ENCODE results near the gene RHOT1.

The RHOT1 gene

DNA sequence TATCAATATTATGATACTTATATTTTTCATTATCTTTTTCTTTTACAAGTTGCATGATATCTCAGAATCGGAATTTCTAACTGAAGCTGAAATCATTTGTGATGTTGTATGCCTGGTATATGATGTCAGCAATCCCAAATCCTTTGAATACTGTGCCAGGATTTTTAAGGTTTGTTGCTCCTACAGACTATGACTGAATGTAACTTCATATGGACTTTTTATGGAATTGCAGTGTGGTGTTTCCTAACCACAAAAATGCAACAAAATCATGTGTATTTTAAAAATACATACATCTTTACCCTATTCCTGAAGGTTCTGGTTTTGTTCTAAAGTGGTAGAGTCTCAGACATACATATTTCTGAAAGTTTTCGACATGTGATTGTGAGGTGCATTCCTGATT lies 64.6 kb downstream of the RHOT1 start:
- Histone ChIP-seq H3K9ac (ENCODE audit: low read length) (no peak overlapping the region), H3K36me3 (ENCODE audit: control insufficient read depth, low read depth, low read length) (peaks cover 28% of the 10 kb centered on the region), H3K27me3 (ENCODE audit: control insufficient read depth, insufficient read depth, low read length) (no peaks in the 10 kb centered on the region), H3K4me3 (ENCODE audit: low read length) (no peak overlapping the region), H3K4me1 (ENCODE audit: control insufficient read depth, low read depth, low read length) (no peaks in the 10 kb centered on the region), H3K9me3 (ENCODE audit: control insufficient read depth, low read depth, low read length) (no peaks in the 10 kb centered on the region), H3K27ac (ENCODE audit: low read length) (no peak overlapping the region)

GRCh38 chr17:32208436-32208835 lies 66.1 kb downstream of the RHOT1 start:
- H3K36me3 ChIP-seq (ENCODE audit: control insufficient read depth, low read depth, low read length): peaks cover 28% of the 10 kb centered on the region
- H3K27me3 ChIP-seq (ENCODE audit: control insufficient read depth, insufficient read depth, low read length): no peaks in the 10 kb centered on the region
- no peak overlapping the region for H3K9ac ChIP-seq (ENCODE audit: low read length)
- H3K4me1 ChIP-seq (ENCODE audit: control insufficient read depth, low read depth, low read length): no peaks in the 10 kb centered on the region
- H3K9me3 ChIP-seq (ENCODE audit: control insufficient read depth, low read depth, low read length): no peaks in the 10 kb centered on the region
- no peak overlapping the region for H3K27ac ChIP-seq (ENCODE audit: low read length)
- no peak overlapping the region for H3K4me3 ChIP-seq (ENCODE audit: low read length)

DNA sequence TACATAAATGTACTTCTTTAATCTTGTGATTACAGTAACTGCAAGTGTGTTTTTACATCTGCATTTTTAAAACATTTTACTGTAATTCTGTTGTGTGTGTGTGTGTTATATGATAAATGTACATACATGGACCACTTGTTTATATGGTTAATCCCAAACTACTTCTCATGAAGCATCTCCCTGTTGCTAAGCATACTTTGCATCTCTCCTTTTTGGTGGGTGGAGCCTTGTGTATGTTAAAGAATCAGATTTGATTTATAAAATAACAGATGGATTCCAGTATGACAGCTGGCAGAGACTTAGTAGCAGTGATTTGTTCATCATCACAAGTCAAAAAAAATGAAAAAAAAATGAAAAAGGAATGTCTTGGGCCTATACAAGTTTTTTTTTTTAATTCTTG lies 67.3 kb downstream of the RHOT1 start:
- H3K27me3 ChIP-seq (ENCODE audit: control insufficient read depth, insufficient read depth, low read length): no peaks in the 10 kb centered on the region
- peaks cover 24% of the 10 kb centered on the region for H3K36me3 ChIP-seq (ENCODE audit: control insufficient read depth, low read depth, low read length)
- H3K4me1 ChIP-seq (ENCODE audit: control insufficient read depth, low read depth, low read length): no peaks in the 10 kb centered on the region

DNA sequence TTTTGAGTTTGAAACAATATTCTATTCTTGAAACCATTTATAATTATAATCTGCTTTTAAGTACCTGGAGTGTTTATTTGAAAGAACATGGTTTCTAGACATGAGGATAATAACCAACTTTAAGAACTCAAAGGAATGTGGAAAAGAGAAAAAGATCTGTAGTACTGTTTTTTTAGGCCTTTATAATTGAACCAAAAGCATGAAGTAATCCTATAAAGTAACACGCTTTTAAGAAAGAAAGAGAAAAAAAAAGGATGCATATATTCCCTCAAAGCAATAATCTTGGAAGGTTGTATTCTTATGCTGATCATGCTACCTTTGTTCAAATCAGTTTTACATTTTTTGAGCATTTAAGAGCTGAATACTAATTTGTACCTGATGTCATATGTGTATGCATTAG lies 69.4 kb downstream of the RHOT1 start:
- H3K36me3 ChIP-seq (ENCODE audit: control insufficient read depth, low read depth, low read length): peaks cover 24% of the 10 kb centered on the region
- no peak overlapping the region for H3K27ac ChIP-seq (ENCODE audit: low read length)
- H3K27me3 ChIP-seq (ENCODE audit: control insufficient read depth, insufficient read depth, low read length): no peaks in the 10 kb centered on the region
- no peaks in the 10 kb centered on the region for H3K9me3 ChIP-seq (ENCODE audit: control insufficient read depth, low read depth, low read length)
- H3K4me1 ChIP-seq (ENCODE audit: control insufficient read depth, low read depth, low read length): no peaks in the 10 kb centered on the region
- no peak overlapping the region for H3K4me3 ChIP-seq (ENCODE audit: low read length)
- no peak overlapping the region for H3K9ac ChIP-seq (ENCODE audit: low read length)

More for the DNA sequence above, 67.3 kb downstream of the RHOT1 start:
- H3K4me3 ChIP-seq (ENCODE audit: low read length): no peak overlapping the region
- H3K9ac ChIP-seq (ENCODE audit: low read length): no peak overlapping the region
- no peak overlapping the region for H3K27ac ChIP-seq (ENCODE audit: low read length)
- H3K9me3 ChIP-seq (ENCODE audit: control insufficient read depth, low read depth, low read length): no peaks in the 10 kb centered on the region

DNA sequence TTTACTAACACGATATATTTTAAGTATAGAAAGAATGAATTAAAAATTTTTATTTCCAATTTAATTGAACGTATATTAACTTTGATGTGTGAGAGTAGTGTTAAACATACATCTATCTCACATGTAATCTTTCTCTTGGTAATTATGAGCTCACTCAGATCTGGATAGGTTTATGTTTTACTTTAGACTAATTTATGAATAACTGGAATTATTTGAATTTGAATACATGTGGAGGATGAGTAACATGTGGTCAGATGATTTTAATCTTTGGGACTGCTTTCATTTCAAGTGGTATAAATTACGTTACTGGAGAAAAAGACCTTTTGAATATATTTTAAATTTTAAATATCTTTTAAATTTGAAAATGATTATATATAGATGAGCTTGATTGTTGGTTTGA lies 73.4 kb downstream of the RHOT1 start:
- Histone ChIP-seq H3K36me3 (ENCODE audit: control insufficient read depth, low read depth, low read length) (no peaks in the 10 kb centered on the region), H3K4me3 (ENCODE audit: low read length) (no peak overlapping the region), H3K27ac (ENCODE audit: low read length) (no peak overlapping the region), H3K9ac (ENCODE audit: low read length) (no peak overlapping the region), H3K27me3 (ENCODE audit: control insufficient read depth, insufficient read depth, low read length) (no peaks in the 10 kb centered on the region), H3K9me3 (ENCODE audit: control insufficient read depth, low read depth, low read length) (no peaks in the 10 kb centered on the region), H3K4me1 (ENCODE audit: control insufficient read depth, low read depth, low read length) (no peaks in the 10 kb centered on the region)

DNA sequence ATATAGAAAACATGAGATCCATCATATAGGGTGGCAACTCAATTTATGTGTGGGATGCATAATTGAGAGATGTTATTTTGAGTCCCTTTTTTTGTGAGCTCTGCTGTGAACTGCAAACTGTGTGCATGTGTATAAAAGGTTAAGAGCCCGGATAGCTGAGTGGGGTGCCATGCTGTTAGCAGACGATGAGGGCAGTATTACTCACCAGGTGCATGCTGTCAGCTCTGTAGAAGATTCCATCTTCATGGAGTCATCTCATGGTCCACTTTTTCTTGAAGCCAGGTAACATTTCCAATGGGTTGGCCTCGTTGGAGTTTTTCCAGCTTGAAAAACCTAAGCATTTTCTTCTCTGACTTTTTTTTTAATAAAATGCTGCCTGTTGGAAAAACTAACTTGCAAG lies 80.3 kb downstream of the RHOT1 start:
- Histone ChIP-seq H3K9me3 (ENCODE audit: control insufficient read depth, low read depth, low read length) (no peaks in the 10 kb centered on the region), H3K9ac (ENCODE audit: low read length) (no peak overlapping the region), H3K4me3 (ENCODE audit: low read length) (no peak overlapping the region), H3K27ac (ENCODE audit: low read length) (no peak overlapping the region), H3K4me1 (ENCODE audit: control insufficient read depth, low read depth, low read length) (peaks cover 8% of the 10 kb centered on the region), H3K36me3 (ENCODE audit: control insufficient read depth, low read depth, low read length) (no peaks in the 10 kb centered on the region), H3K27me3 (ENCODE audit: control insufficient read depth, insufficient read depth, low read length) (no peaks in the 10 kb centered on the region)

DNA sequence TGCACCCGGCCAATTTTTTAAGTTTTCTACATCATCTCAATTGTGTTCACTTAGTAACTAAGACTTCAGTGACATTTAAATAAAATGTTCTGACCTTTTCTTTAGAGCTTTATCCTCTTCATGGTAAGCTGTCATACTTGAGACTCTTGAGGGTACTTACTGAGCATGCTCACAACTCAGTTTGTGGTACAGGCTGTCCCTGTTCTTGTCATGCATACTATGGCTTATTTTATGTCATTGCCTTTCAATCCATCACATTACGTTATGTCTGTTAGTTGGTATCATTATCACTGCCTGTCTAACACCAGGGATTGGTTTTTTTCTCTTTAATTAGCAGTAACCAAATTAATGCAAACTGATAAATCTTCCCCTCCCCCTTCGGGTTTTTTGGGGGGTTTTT lies 81.4 kb downstream of the RHOT1 start:
- Histone ChIP-seq H3K4me1 (ENCODE audit: control insufficient read depth, low read depth, low read length) (peaks cover 18% of the 10 kb centered on the region), H3K4me3 (ENCODE audit: low read length) (no peak overlapping the region), H3K36me3 (ENCODE audit: control insufficient read depth, low read depth, low read length) (no peaks in the 10 kb centered on the region)

DNA sequence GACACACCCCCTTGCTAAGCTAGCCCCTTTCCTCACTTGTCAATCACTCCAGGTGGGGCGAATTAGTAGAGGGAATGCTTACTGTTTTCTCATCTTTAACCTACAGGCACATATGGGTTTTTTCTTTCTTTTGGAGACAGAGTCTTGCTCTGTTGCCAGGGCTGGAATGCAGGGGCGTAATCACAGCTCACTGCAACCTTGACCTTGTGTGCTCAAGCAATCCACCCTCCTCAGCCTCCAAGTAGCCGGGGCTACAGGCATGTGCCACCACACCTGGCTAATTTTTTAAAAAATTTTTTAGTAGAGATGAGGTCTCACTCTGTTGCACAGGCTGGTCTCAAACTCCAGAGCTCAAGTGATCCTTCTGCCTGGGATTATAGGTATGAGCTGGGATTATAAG lies 84.6 kb downstream of the RHOT1 start:
- H3K27me3 ChIP-seq (ENCODE audit: control insufficient read depth, insufficient read depth, low read length): no peaks in the 10 kb centered on the region
- peaks cover 21% of the 10 kb centered on the region for H3K4me1 ChIP-seq (ENCODE audit: control insufficient read depth, low read depth, low read length)
- H3K4me3 ChIP-seq (ENCODE audit: low read length): no peak overlapping the region
- H3K27ac ChIP-seq (ENCODE audit: low read length): no peak overlapping the region
- no peaks in the 10 kb centered on the region for H3K9me3 ChIP-seq (ENCODE audit: control insufficient read depth, low read depth, low read length)
- H3K9ac ChIP-seq (ENCODE audit: low read length): no peak overlapping the region
- no peaks in the 10 kb centered on the region for H3K36me3 ChIP-seq (ENCODE audit: control insufficient read depth, low read depth, low read length)

More for the DNA sequence above, 81.4 kb downstream of the RHOT1 start:
- Histone ChIP-seq H3K9ac (ENCODE audit: low read length) (no peak overlapping the region), H3K27me3 (ENCODE audit: control insufficient read depth, insufficient read depth, low read length) (no peaks in the 10 kb centered on the region), H3K27ac (ENCODE audit: low read length) (no peak overlapping the region), H3K9me3 (ENCODE audit: control insufficient read depth, low read depth, low read length) (no peaks in the 10 kb centered on the region)

DNA sequence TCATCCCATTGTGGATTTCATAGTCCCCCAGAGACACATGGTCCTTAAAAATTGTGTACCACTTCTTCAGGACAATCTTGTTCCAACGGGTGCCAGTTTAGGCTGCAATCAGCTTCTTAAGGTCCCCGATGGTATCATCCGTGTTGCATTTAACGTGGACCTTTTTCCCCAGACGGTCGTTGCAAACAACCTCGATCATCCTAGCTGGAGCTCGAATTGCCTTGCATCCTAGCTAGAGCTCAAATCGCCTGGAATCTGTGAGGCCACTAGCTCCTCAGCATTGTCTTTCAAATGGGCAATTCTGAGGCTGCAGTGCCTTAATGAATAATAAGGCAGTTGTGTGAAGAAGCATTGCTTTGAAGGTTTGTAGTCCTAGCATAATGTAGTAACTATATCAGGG lies 85.6 kb downstream of the RHOT1 start:
- Histone ChIP-seq H3K9ac (ENCODE audit: low read length) (no peak overlapping the region), H3K36me3 (ENCODE audit: control insufficient read depth, low read depth, low read length) (no peaks in the 10 kb centered on the region), H3K27ac (ENCODE audit: low read length) (no peak overlapping the region), H3K27me3 (ENCODE audit: control insufficient read depth, insufficient read depth, low read length) (no peaks in the 10 kb centered on the region), H3K9me3 (ENCODE audit: control insufficient read depth, low read depth, low read length) (no peaks in the 10 kb centered on the region), H3K4me1 (ENCODE audit: control insufficient read depth, low read depth, low read length) (peaks cover 22% of the 10 kb centered on the region), H3K4me3 (ENCODE audit: low read length) (peak overlapping the region; percentile 34)

- Histone ChIP-seq H3K27me3 (ENCODE audit: control insufficient read depth, insufficient read depth, low read length) (no peaks in the 10 kb centered on the region), H3K9ac (ENCODE audit: low read length) (no peak overlapping the region), H3K27ac (ENCODE audit: low read length) (no peak overlapping the region), H3K36me3 (ENCODE audit: control insufficient read depth, low read depth, low read length) (no peaks in the 10 kb centered on the region), H3K4me3 (ENCODE audit: low read length) (no peak overlapping the region), H3K9me3 (ENCODE audit: control insufficient read depth, low read depth, low read length) (no peaks in the 10 kb centered on the region), H3K4me1 (ENCODE audit: control insufficient read depth, low read depth, low read length) (peaks cover 5% of the 10 kb centered on the region)
Observed at GRCh38 chr17:32235588-32235987, 93.3 kb downstream of the RHOT1 start.

DNA sequence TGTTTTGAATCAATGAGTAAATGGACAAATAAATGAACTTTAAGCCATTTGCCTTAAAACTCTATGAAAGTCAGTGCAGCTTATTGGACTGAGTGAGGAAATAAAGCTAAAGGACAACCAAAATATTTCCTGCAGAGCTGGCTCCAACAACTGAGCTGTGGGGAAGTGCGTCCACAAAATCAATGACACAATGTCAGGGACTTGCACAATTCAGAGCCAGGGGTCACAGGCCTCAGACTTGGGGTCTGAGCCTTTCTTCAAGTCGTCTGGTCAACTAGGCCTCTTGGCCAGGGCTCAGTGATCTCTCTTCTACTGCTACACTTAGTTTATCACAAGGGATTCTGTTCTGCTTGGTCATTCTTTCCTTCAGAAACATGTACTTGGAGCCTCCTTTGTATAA lies 97.2 kb downstream of the RHOT1 start:
- Histone ChIP-seq H3K36me3 (ENCODE audit: control insufficient read depth, low read depth, low read length) (no peaks in the 10 kb centered on the region), H3K9me3 (ENCODE audit: control insufficient read depth, low read depth, low read length) (no peaks in the 10 kb centered on the region), H3K4me3 (ENCODE audit: low read length) (no peak overlapping the region), H3K27ac (ENCODE audit: low read length) (no peak overlapping the region), H3K4me1 (ENCODE audit: control insufficient read depth, low read depth, low read length) (peaks cover 15% of the 10 kb centered on the region), H3K9ac (ENCODE audit: low read length) (no peak overlapping the region), H3K27me3 (ENCODE audit: control insufficient read depth, insufficient read depth, low read length) (no peaks in the 10 kb centered on the region)

GRCh38 chr17:32240750-32241149 lies 98.4 kb downstream of the RHOT1 start:
- Histone ChIP-seq H3K27ac (ENCODE audit: low read length) (no peak overlapping the region), H3K27me3 (ENCODE audit: control insufficient read depth, insufficient read depth, low read length) (no peaks in the 10 kb centered on the region), H3K9ac (ENCODE audit: low read length) (no peak overlapping the region), H3K36me3 (ENCODE audit: control insufficient read depth, low read depth, low read length) (no peaks in the 10 kb centered on the region), H3K4me1 (ENCODE audit: control insufficient read depth, low read depth, low read length) (peaks cover 15% of the 10 kb centered on the region), H3K9me3 (ENCODE audit: control insufficient read depth, low read depth, low read length) (no peaks in the 10 kb centered on the region), H3K4me3 (ENCODE audit: low read length) (no peak overlapping the region)

All from iPS-18a (cell line).